Transverse colon (tissue), 4 donors: ENCODE measurements around the gene MYBL2. TPM values are rescaled to one million over a fixed set of nuclear protein-coding genes. Genes with fewer than 3 reads are reported as not detected.

Experiments
- DNase-seq: peaks from one replicate; pipeline ENCODE4 v3.0.0-alpha.2; 2019
- H3K27ac ChIP-seq, 4 donors: fragments of 200-600 bp; sonication (generic); 2 replicates each; pipeline ENCODE4 v1.5.1; 2016 to 2018; ENCODE audit warnings: inconsistent platforms in 4 of 4
- H3K27me3 ChIP-seq: fragments of 200-600 bp; sonication (generic); 2 replicates; pipeline ENCODE4 v1.5.1; 2017; ENCODE audit warnings: inconsistent platforms
- H3K36me3 ChIP-seq, 4 donors: fragments of 200-600 bp; sonication (generic); 2 replicates each; pipeline ENCODE4 v1.5.1; 2017 to 2019; ENCODE audit warnings: inconsistent platforms in 4 of 4
- H3K4me1 ChIP-seq, 4 donors: fragments of 200-600 bp; sonication (generic); 2 replicates each; pipeline ENCODE4 v1.5.1; 2017 to 2020; ENCODE audit warnings: inconsistent platforms in 4 of 4
- H3K4me3 ChIP-seq, 4 donors: fragments of 200-600 bp; sonication (generic); 1 replicate in 1 of 4; 2 replicates in 3 of 4; pipeline versions ENCODE4 v1.5.1 to v1.6.1; 2017 to 2019; ENCODE audit warnings: inconsistent platforms in 4 of 4
- H3K9me3 ChIP-seq, 2 donors: fragments of 200-600 bp; sonication (generic); 2 replicates each; pipeline ENCODE4 v1.5.1; 2017 to 2019; ENCODE audit warnings: inconsistent platforms in 2 of 2
- EP300 ChIP-seq: sonication (generic); formaldehyde crosslinking; IDR thresholded peaks from one replicate; pipeline ENCODE4 v1.6.1; 2017; ENCODE audit warnings: antibody characterized with exemption, low read depth
- POLR2A ChIP-seq: fragments of 450-650 bp; IDR thresholded peaks from one replicate; pipeline ENCODE4 v1.6.1; 2016; ENCODE audit warnings: antibody characterized with exemption, mild to moderate bottlenecking, moderate library complexity
- POLR2AphosphoS5 ChIP-seq, 3 donors: sonication (generic); formaldehyde crosslinking; IDR thresholded peaks; one replicate each; pipeline ENCODE4 v1.6.1; 2016; ENCODE audit warnings: antibody characterized with exemption in 3 of 3
- WGBS, 2 donors: methylation state at CpG; one replicate each; pipeline ENCODE4 v1.1.5; 2018; ENCODE audit warnings: low coverage in 1 of 2; 5-methylcytosine and 5-hydroxymethylcytosine counted together
- in situ Hi-C, 4 donors: fragments of 200-750 bp; cut with MboI; loops; one replicate each; pipeline versions ENCODE4 v1.15.0 to v1.15.1; 2017; ENCODE audit warnings: low sequenced_read_pairs in 3 of 4, low pct_ligation_motif_present in 1 of 4, low pct_unique_long_range_greater_than_20kb in 1 of 4
- intact Hi-C: fragments of 100-400 bp; cut with DNase I; formaldehyde crosslinking; loops from one replicate; pipeline ENCODE4 v1.15.1; 2023; ENCODE audit warnings: low total_unique reads
- total RNA-seq, 4 donors: library from RNA; depleted of rRNA; stranded (reverse); fragments of >200 nt; gene quantifications; one replicate each; pipeline ENCODE4 v1.1.0, GENCODE V29; 2016
- TF ChIP-seq, protein P1 (sequence below), 5 experiments: fragments of 200-600 bp in 3 of 5; fragments of 450-650 bp in 2 of 5; sonication (generic) in 3 of 5; IDR thresholded peaks; 1 replicate in 2 of 5; 2 replicates in 3 of 5; pipeline ENCODE4 v1.5.1; 2016 to 2017; ENCODE audit warnings: antibody characterized with exemption in 5 of 5, inconsistent platforms in 3 of 5, mild to moderate bottlenecking in 2 of 5, moderate library complexity in 1 of 5

The MYBL2 gene
- total RNA-seq, 4 donors from 2014 or later, result 1.1 to 134 (median 2.2) TPM

DNA sequence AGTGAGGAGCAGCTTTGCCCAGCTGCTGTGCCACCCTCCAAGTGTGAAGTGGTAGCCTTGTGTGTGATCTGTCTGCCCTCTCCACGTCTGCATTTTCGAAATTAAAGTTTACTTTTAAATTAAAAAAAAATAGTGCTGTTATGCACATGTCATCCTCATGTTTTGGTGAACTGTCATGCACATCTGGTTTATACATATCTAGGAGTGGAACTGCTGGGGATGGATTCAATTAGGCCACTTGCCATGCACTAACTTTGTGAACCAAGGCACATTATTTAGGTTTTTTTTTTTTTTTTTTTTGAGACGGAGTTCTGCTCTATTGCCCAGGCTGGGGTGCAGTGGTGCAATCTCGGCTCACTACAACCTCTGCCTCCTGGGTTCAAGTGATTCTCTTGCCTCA lies 56.3 kb downstream of the MYBL2 start:
- WGBS, 2 donors, result 58 to 64% methylated on average over 2 to 4 of the region's 4 CpGs
- H3K4me3 ChIP-seq, result no peak overlapping the region
- H3K27me3 ChIP-seq, result no peaks in the 10 kb centered on the region
- no peaks in the 10 kb centered on the region for H3K36me3 ChIP-seq
- TF ChIP-seq POLR2AphosphoS5 (IDR thresholded peaks at IDR 0.05) (no peak), EP300 (no peak), POLR2A (no peak)
- TF ChIP-seq, protein P1, sequence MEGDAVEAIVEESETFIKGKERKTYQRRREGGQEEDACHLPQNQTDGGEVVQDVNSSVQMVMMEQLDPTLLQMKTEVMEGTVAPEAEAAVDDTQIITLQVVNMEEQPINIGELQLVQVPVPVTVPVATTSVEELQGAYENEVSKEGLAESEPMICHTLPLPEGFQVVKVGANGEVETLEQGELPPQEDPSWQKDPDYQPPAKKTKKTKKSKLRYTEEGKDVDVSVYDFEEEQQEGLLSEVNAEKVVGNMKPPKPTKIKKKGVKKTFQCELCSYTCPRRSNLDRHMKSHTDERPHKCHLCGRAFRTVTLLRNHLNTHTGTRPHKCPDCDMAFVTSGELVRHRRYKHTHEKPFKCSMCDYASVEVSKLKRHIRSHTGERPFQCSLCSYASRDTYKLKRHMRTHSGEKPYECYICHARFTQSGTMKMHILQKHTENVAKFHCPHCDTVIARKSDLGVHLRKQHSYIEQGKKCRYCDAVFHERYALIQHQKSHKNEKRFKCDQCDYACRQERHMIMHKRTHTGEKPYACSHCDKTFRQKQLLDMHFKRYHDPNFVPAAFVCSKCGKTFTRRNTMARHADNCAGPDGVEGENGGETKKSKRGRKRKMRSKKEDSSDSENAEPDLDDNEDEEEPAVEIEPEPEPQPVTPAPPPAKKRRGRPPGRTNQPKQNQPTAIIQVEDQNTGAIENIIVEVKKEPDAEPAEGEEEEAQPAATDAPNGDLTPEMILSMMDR (IDR thresholded peaks at IDR 0.05), result no peak
- H3K27ac ChIP-seq, result no peak overlapping the region
- in situ Hi-C loops (no loop called here), intact Hi-C loops (no loop called here)
- no peaks in the 10 kb centered on the region for H3K9me3 ChIP-seq
- no peak for DNase-seq
- H3K4me1 ChIP-seq, result peaks cover 0 to 12% (median 6%) of the 10 kb centered on the region in 4 donors

DNA sequence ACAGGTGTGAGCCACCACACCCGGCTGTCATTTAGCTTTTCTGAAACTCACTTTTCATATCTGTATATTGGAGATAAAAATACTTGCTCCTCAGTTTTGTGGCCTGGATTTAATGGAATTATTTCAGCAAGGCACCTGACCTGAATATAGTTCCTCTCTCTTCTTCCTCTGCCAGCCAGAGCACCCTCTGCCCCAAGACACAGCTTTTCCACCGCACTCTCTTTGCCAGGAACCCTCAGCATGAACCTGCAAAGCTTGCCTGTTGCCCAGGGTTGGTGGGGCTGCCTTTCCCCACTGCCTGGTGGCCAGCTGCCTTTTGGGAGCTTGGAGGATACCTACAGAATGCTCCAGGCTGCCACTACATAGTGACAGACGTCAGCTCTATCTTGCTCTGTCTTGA lies 56.8 kb downstream of the MYBL2 start:
- TF ChIP-seq, protein P1 (IDR thresholded peaks at IDR 0.05), result no peak
- TF ChIP-seq POLR2AphosphoS5 (IDR thresholded peaks at IDR 0.05) (no peak), EP300 (no peak), POLR2A (no peak)
- Histone ChIP-seq H3K9me3 (no peaks in the 10 kb centered on the region), H3K36me3 (no peaks in the 10 kb centered on the region), H3K27ac (no peak overlapping the region), H3K27me3 (no peaks in the 10 kb centered on the region), H3K4me1 (peaks cover 0 to 12% (median 6%) of the 10 kb centered on the region in 4 donors), H3K4me3 (no peak overlapping the region)
- in situ Hi-C loops, result no loop called here
- DNase-seq, result no peak
- intact Hi-C loops, result no loop called here
- 73 to 91% methylated on average over 2 to 3 of the region's 3 CpGs for WGBS, 2 donors

DNA sequence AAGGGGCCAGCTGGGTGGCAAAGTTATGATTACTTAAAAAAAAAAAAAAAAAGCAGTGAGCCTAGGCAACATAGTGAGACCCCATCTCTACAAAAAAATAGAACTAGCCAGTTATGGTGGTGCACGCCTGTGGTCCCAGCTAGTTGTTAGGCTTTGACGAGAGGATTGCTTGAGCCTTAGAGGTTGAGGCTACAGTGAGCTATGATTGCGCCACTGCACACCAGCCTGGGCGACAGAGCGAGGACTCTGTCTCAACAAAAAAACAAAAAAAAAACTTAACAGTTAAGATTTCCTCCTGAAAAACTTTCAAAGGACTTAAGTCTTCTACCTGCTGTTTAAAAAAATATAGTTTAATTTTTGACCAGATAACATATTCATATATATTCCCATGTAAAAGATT lies 57.5 kb downstream of the MYBL2 start:
- Histone ChIP-seq H3K27ac (no peak overlapping the region), H3K4me3 (no peak overlapping the region), H3K36me3 (no peaks in the 10 kb centered on the region), H3K9me3 (no peaks in the 10 kb centered on the region), H3K27me3 (no peaks in the 10 kb centered on the region), H3K4me1 (peaks cover 0 to 12% (median 6%) of the 10 kb centered on the region in 4 donors)
- no peak for DNase-seq
- intact Hi-C loops (no loop called here), in situ Hi-C loops (no loop called here)
- WGBS, 2 donors, result 86 to 94% methylated on average over 5 of the region's 5 CpGs
- TF ChIP-seq, protein P1 (IDR thresholded peaks at IDR 0.05), result no peak
- TF ChIP-seq EP300, result no peak
- no peak for TF ChIP-seq POLR2A
- no peak for TF ChIP-seq POLR2AphosphoS5 (IDR thresholded peaks at IDR 0.05)

DNA sequence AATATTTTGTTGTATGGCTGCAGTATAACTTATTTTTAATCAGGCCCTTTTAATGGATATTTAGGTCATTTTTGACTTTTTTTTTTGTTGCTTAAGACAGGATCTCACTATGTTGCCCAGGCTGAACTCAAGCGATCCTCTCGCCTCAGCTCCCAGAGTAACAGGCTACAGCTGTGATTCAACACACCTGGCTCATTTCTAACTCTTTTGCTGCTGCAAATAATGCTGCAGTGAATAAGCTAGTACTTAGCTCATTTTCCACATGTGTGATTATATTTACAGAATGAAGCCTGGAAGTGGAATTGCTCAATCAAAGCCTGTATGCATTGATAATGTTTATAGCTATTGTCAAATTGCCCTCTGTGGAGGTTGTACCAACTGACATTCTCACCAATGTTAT lies 58.8 kb downstream of the MYBL2 start:
- in situ Hi-C loops (no loop called here), intact Hi-C loops (no loop called here)
- Histone ChIP-seq H3K27me3 (no peaks in the 10 kb centered on the region), H3K9me3 (no peaks in the 10 kb centered on the region), H3K4me1 (peaks cover 0 to 12% (median 6%) of the 10 kb centered on the region in 4 donors), H3K36me3 (no peaks in the 10 kb centered on the region), H3K4me3 (no peak overlapping the region), H3K27ac (peak overlapping the region in 1 of 4 donors; percentile 42)
- TF ChIP-seq EP300 (no peak), POLR2AphosphoS5 (IDR thresholded peaks at IDR 0.05) (no peak), POLR2A (no peak)
- TF ChIP-seq, protein P1 (IDR thresholded peaks at IDR 0.05), result no peak
- WGBS, 2 donors, result 34% methylated on average over 2 of the region's 2 CpGs; no CpG with 5 or more reads in 1 of the 2 donors
- DNase-seq, result no peak
